Activated CD4-positive, alpha-beta T cell treated with anti-CD3 and anti-CD28 coated beads, Interleukin-2, amount 10 ng/mL, durations not matched to agents 24 days and 14 days (primary cell): ENCODE results near the gene TBC1D21. TPM values are rescaled to one million over a fixed set of nuclear protein-coding genes. Genes with fewer than 3 reads are reported as not detected.
"Not testable (repeated sequence)": the region's sequence is repeated elsewhere in the genome, so short reads cannot be mapped to it uniquely, and the experiment has no call there.

ENCODE experiments used
- DNase-seq: peaks from one replicate; pipeline ENCODE4 v3.0.0; 2022
- H3K27ac Mint-ChIP-seq: one replicate; pipeline ENCODE4 v1.8.0; 2022; ENCODE audit warnings: mild to moderate bottlenecking, mixed read lengths
- H3K27me3 Mint-ChIP-seq: one replicate; pipeline ENCODE4 v1.8.0; 2022; ENCODE audit warnings: mixed read lengths
- H3K36me3 Mint-ChIP-seq: one replicate; pipeline ENCODE4 v1.8.0; 2022; ENCODE audit warnings: low read depth, mild to moderate bottlenecking, mixed read lengths
- H3K4me1 Mint-ChIP-seq: one replicate; pipeline ENCODE4 v1.8.0; 2021; ENCODE audit warnings: mixed read lengths
- H3K4me3 Mint-ChIP-seq: one replicate; pipeline ENCODE4 v1.8.0; 2022; ENCODE audit warnings: mild to moderate bottlenecking, moderate library complexity, mixed read lengths
- H3K9me3 Mint-ChIP-seq: one replicate; pipeline ENCODE4 v1.8.0; 2021; ENCODE audit warnings: mixed read lengths
- intact Hi-C: fragments of 100-400 bp; cut with micrococcal nuclease; formaldehyde crosslinking; loops from one replicate; pipeline ENCODE4 v1.15.1; 2023
- total RNA-seq: library from RNA; stranded (reverse); gene quantifications from 2 replicates; pipeline ENCODE4 v1.2.3, GENCODE V29; 2022

The TBC1D21 gene
- total RNA-seq, 1 donor from 2014 or later = not detected

DNA sequence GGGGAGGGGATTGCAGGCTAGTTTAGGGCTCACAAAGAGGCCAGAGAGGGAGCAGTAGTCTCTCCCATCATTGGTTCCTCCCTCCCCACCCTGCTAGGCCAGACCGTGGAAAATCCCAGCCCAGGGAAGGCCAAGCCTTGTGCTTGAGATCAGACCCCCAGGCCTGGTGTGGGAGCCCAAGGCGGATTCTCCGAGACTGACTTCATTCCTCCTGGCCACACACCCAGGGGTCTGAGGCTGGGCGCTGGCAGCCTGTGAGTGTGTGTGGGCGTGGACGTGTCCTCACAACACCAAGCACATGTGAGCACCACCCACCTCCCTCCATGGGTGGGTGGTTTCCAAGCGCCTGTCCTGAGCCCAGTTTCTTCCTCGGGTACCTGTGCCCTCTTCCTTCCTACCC is 57.0 kb downstream of the TBC1D21 start:
- Mint-ChIP-seq H3K9me3 (no peaks in the 10 kb centered on the region), H3K27me3 (peaks cover 6% of the 10 kb centered on the region), H3K4me1 (peaks cover 21% of the 10 kb centered on the region), H3K4me3 (no peak overlapping the region), H3K36me3 (no peaks in the 10 kb centered on the region), H3K27ac (no peak overlapping the region)
- intact Hi-C loops = no loop called here
- DNase-seq = no peak

GRCh38 chr15:73930790-73931281 is 57.5 kb downstream of the TBC1D21 start:
- no peak overlapping the region for H3K4me3 Mint-ChIP-seq

DNA sequence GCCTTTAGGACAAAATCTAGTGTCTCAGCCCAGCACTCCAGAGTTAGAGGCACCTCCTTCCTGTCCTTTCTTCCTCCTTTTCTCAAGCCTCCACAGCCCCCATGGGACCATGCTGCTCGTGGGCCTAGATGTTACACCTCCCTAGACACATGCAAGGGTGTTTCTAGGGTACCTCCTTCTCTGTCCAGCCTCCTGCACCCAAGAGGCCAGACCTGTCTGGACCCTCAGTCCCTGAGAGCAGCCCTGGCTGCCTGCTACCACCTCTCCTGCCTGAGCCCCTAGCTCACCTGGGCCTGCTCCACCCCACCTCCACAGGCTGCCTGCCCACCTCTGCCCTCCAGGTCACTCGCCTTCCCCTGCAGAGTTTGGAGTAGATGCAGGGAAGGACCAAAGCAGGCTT is 58.1 kb downstream of the TBC1D21 start:
- H3K27ac Mint-ChIP-seq = no peak overlapping the region
- H3K27me3 Mint-ChIP-seq = no peaks in the 10 kb centered on the region
- H3K4me3 Mint-ChIP-seq = no peak overlapping the region
- peaks cover 17% of the 10 kb centered on the region for H3K4me1 Mint-ChIP-seq
- DNase-seq = no peak
- no peaks in the 10 kb centered on the region for H3K9me3 Mint-ChIP-seq
- intact Hi-C loops = no loop called here
- H3K36me3 Mint-ChIP-seq = no peaks in the 10 kb centered on the region

More at GRCh38 chr15:73930790-73931281, 57.5 kb downstream of the TBC1D21 start:
- no peaks in the 10 kb centered on the region for H3K36me3 Mint-ChIP-seq
- H3K9me3 Mint-ChIP-seq = no peaks in the 10 kb centered on the region
- peaks cover 17% of the 10 kb centered on the region for H3K4me1 Mint-ChIP-seq
- intact Hi-C loops = no loop called here
- H3K27ac Mint-ChIP-seq = no peak overlapping the region
- H3K27me3 Mint-ChIP-seq = peaks cover 1% of the 10 kb centered on the region
- DNase-seq = no peak

GRCh38 chr15:73932381-73933191 is 59.2 kb downstream of the TBC1D21 start:
- H3K27me3 Mint-ChIP-seq = no peaks in the 10 kb centered on the region

DNA sequence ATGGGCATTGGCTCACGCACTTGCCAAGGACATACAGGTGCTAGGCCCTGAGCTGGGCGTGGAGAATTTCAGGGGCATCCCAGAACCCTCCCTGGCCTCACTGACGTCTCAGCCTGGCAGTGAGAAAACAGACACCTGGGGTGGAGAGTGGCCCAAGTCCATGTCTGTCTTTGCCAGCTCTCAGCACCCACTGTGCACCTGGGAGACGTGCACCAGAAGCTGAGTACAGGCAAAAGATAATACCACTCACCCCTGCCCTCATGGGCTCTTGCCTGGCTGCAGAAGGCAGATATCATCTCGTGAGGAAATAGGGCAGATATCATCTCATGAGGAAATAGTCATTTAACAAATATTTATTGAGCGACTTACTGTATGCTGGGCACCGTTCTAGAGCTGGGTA is 60.9 kb downstream of the TBC1D21 start:
- no peaks in the 10 kb centered on the region for H3K27me3 Mint-ChIP-seq
- no peaks in the 10 kb centered on the region for H3K9me3 Mint-ChIP-seq
- no peak overlapping the region for H3K4me3 Mint-ChIP-seq
- no peak for DNase-seq
- H3K4me1 Mint-ChIP-seq = peaks cover 9% of the 10 kb centered on the region
- intact Hi-C loops = no loop called here
- H3K36me3 Mint-ChIP-seq = no peaks in the 10 kb centered on the region
- no peak overlapping the region for H3K27ac Mint-ChIP-seq

More at GRCh38 chr15:73932381-73933191, 59.2 kb downstream of the TBC1D21 start:
- intact Hi-C loops = no loop called here
- no peak for DNase-seq
- no peak overlapping the region for H3K4me3 Mint-ChIP-seq
- H3K9me3 Mint-ChIP-seq = no peaks in the 10 kb centered on the region
- H3K27ac Mint-ChIP-seq = no peak overlapping the region
- H3K36me3 Mint-ChIP-seq = no peaks in the 10 kb centered on the region
- H3K4me1 Mint-ChIP-seq = peaks cover 17% of the 10 kb centered on the region

- Mint-ChIP-seq H3K27ac (no peak overlapping the region), H3K27me3 (no peaks in the 10 kb centered on the region), H3K4me3 (no peak overlapping the region), H3K36me3 (no peaks in the 10 kb centered on the region), H3K9me3 (no peaks in the 10 kb centered on the region), H3K4me1 (peaks cover 3% of the 10 kb centered on the region)
- no peak for DNase-seq
- intact Hi-C loops = no loop called here
These were observed 62.2 kb downstream of the TBC1D21 start for GRCh38 chr15:73935547-73935946.

DNA sequence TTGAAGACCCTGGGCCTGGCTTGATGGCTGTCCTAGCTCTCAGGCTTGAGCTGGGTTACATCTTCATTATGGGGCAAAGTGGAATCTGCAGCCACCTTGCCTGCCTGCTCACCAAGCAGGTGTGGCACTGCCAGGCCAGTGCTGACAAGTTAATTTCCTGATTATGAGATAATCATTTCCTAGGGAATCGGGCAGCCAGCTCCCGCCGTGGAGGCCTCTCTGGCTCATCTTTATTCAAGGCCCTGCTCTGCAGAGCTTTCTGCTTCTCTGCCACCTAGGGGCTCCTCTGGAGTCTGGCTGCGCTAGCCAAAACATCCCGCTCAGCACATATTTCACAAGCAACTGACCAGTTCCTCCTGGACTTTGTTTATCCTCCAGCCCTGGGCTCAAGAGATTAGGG is 62.8 kb downstream of the TBC1D21 start:
- no peak overlapping the region for H3K27ac Mint-ChIP-seq

DNA sequence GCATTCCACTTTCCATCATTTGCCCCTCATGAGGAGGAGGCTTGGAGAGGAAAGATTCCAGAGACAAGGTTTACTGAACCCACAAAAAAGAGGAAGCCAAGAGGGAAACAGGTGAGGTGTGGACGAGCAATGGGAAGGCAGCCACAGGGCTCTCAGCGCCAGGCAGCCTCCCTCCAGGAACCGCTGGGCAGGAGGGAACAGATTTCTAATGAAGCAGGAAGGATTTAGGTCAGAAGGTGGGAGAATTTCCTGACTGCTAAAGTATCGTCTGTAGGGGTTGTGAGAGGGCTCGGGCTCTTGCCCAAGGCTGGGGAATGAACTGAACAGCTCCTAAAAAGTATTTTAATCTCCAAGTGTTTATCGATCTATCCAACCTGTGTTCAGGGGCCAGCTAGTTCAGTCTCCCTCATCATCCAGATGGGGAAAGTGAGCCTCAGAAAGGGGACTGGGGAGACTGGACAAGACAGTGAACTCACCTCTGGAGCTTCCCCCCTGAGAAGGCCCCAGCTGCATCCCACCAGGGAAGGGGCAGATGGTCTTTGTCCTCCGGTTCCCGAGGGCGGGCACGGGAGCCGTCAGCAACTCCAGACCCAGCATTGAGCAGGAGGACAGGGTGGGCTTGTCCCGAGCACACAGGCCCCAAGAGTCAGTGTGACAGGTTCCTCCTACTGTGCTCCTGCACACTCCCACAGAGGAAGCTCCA is 63.4 kb downstream of the TBC1D21 start:
- H3K9me3 Mint-ChIP-seq = no peaks in the 10 kb centered on the region
- peaks cover 6% of the 10 kb centered on the region for H3K4me1 Mint-ChIP-seq
- H3K27me3 Mint-ChIP-seq = no peaks in the 10 kb centered on the region
- H3K4me3 Mint-ChIP-seq = no peak overlapping the region
- DNase-seq = no peak
- H3K27ac Mint-ChIP-seq = no peak overlapping the region
- no peaks in the 10 kb centered on the region for H3K36me3 Mint-ChIP-seq
- intact Hi-C loops = no loop called here

More for the DNA sequence above, 62.8 kb downstream of the TBC1D21 start:
- DNase-seq = no peak
- no peaks in the 10 kb centered on the region for H3K36me3 Mint-ChIP-seq
- no peaks in the 10 kb centered on the region for H3K9me3 Mint-ChIP-seq
- intact Hi-C loops = no loop called here
- no peaks in the 10 kb centered on the region for H3K27me3 Mint-ChIP-seq
- no peak overlapping the region for H3K4me3 Mint-ChIP-seq
- peaks cover 2% of the 10 kb centered on the region for H3K4me1 Mint-ChIP-seq

DNA sequence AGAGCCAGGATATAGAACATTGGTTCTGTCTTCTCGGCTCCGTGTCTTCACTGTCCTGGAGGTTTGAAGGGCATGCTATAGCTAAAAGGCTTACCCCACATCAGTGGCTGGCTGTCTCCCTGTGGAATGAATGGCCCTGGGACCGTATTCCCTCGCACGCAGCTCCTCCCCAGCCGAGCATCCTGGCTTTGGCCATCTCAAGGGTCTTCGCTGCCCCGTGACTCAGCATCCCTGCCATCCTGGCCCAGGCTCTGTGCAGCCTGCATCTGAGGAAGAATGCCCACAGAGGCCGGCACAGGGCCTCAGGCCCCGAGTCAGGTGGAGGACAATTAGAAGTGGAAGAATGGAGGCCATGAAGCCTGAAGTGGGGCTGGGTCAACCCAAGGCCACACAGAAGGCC is 63.9 kb downstream of the TBC1D21 start:
- no peaks in the 10 kb centered on the region for H3K9me3 Mint-ChIP-seq

GRCh38 chr15:73937726-73938125 is 64.4 kb downstream of the TBC1D21 start:
- H3K27ac Mint-ChIP-seq = no peak overlapping the region
- H3K36me3 Mint-ChIP-seq = no peaks in the 10 kb centered on the region
- intact Hi-C loops = no loop called here
- no peak overlapping the region for H3K4me3 Mint-ChIP-seq
- no peak for DNase-seq
- peaks cover 15% of the 10 kb centered on the region for H3K4me1 Mint-ChIP-seq
- H3K9me3 Mint-ChIP-seq = no peaks in the 10 kb centered on the region
- no peaks in the 10 kb centered on the region for H3K27me3 Mint-ChIP-seq

More for the DNA sequence above, 63.9 kb downstream of the TBC1D21 start:
- intact Hi-C loops = no loop called here
- H3K27me3 Mint-ChIP-seq = no peaks in the 10 kb centered on the region
- no peak for DNase-seq
- peaks cover 12% of the 10 kb centered on the region for H3K4me1 Mint-ChIP-seq
- H3K4me3 Mint-ChIP-seq = no peak overlapping the region
- no peaks in the 10 kb centered on the region for H3K36me3 Mint-ChIP-seq
- no peak overlapping the region for H3K27ac Mint-ChIP-seq

GRCh38 chr15:73938516-73938915 is 65.2 kb downstream of the TBC1D21 start:
- H3K4me1 Mint-ChIP-seq = peaks cover 15% of the 10 kb centered on the region
- H3K9me3 Mint-ChIP-seq, H3K27me3 Mint-ChIP-seq, H3K27ac Mint-ChIP-seq, H3K36me3 Mint-ChIP-seq, intact Hi-C loops, DNase-seq, H3K4me3 Mint-ChIP-seq: not testable (repeated sequence)

Other genes starting within 250 kb of the TBC1D21 start
- 61.6 and 68.7 TPM in 2 replicates for gene NPTN, start 240.2 kb upstream of the TBC1D21 start, total RNA-seq
- 20.1 and 20.3 TPM in 2 replicates for gene CD276, start 189.2 kb upstream of the TBC1D21 start, total RNA-seq
- not detected in 2 replicates for gene INSYN1, start 120.2 kb upstream of the TBC1D21 start, total RNA-seq
- gene LOXL1, start 52.9 kb downstream of the TBC1D21 start, total RNA-seq = 0.49 and 0.88 TPM in 2 replicates
- gene STOML1, start 118.7 kb downstream of the TBC1D21 start, total RNA-seq = 10.3 and 10.6 TPM in 2 replicates
- 61.3 and 64.2 TPM in 2 replicates for gene PML, start 121.2 kb downstream of the TBC1D21 start, total RNA-seq
- gene GOLGA6A, start 209.0 kb downstream of the TBC1D21 start, total RNA-seq = not detected in 2 replicates